H1 (cell line): ENCODE results near the gene PPEF2.

Source experiments
- CHD2 ChIP-seq: IDR thresholded peaks from 2 replicates; pipeline ENCODE4 v1.6.1; 2012; ENCODE audit warnings: low read length, improper control_type of control experiment
- EP300 ChIP-seq, 2 experiments: IDR thresholded peaks; 1 replicate in 1 of 2; 2 replicates in 1 of 2; pipeline ENCODE4 v1.6.1; 2011 to 2012; ENCODE audit warnings: low read depth in 2 of 2, low read length in 2 of 2, mild to moderate bottlenecking in 2 of 2, borderline replicate concordance in 1 of 2, inconsistent platforms in 1 of 2, moderate library complexity in 1 of 2
- EZH2 ChIP-seq: fragments of 200-600 bp; sonication (generic); IDR thresholded peaks from 2 replicates; pipeline ENCODE4 v1.7.1; 2012; ENCODE audit warnings: low read depth, mild to moderate bottlenecking, moderate library complexity, low read length, inconsistent platforms; ENCODE audit not compliant: severe bottlenecking
- POLR2A ChIP-seq, 2 experiments: IDR thresholded peaks; 1 replicate in 1 of 2; 2 replicates in 1 of 2; pipeline ENCODE4 v1.6.1; 2011; ENCODE audit warnings: low read depth in 2 of 2, low read length in 2 of 2, mild to moderate bottlenecking in 2 of 2; ENCODE audit errors: control extremely low read depth in 1 of 2
- POLR2AphosphoS5 ChIP-seq: IDR thresholded peaks from 2 replicates; pipeline ENCODE4 v1.6.1; 2011; ENCODE audit warnings: low read depth, low read length
- RNF2 ChIP-seq: fragments of 200-900, 300-1000 bp; sonication (generic); IDR thresholded peaks from 2 replicates; pipeline ENCODE4 v1.7.1; 2016; ENCODE audit warnings: borderline replicate concordance, low read depth, mild to moderate bottlenecking, antibody characterized with exemption, low read length; ENCODE audit not compliant: poor library complexity, severe bottlenecking; ENCODE audit errors: missing control alignments
- SIRT6 ChIP-seq: IDR thresholded peaks from one replicate; pipeline ENCODE4 v1.7.1; 2012; ENCODE audit warnings: low read length, inconsistent platforms
- TBP ChIP-seq: IDR thresholded peaks from 2 replicates; pipeline ENCODE4 v1.6.1; 2011; ENCODE audit warnings: low read depth, low read length, improper control_type of control experiment
- TCF12 ChIP-seq: IDR thresholded peaks from 2 replicates; pipeline ENCODE4 v1.6.1; 2011; ENCODE audit warnings: low read depth, mild to moderate bottlenecking, low read length
- USF2 ChIP-seq: IDR thresholded peaks from 2 replicates; pipeline ENCODE4 v1.6.1; 2011; ENCODE audit warnings: low read length, improper control_type of control experiment
- TF ChIP-seq, protein P1 (sequence below), 3 experiments: IDR thresholded peaks; 1 replicate in 2 of 3; 2 replicates in 1 of 3; pipeline versions ENCODE4 v1.5.1 to v1.6.1; 2011; ENCODE audit warnings: low read length in 3 of 3, mild to moderate bottlenecking in 3 of 3, inconsistent platforms in 2 of 3, low read depth in 1 of 3, moderate library complexity in 1 of 3; ENCODE audit not compliant: insufficient read depth in 1 of 3; ENCODE audit errors: control extremely low read depth in 1 of 3

DNA sequence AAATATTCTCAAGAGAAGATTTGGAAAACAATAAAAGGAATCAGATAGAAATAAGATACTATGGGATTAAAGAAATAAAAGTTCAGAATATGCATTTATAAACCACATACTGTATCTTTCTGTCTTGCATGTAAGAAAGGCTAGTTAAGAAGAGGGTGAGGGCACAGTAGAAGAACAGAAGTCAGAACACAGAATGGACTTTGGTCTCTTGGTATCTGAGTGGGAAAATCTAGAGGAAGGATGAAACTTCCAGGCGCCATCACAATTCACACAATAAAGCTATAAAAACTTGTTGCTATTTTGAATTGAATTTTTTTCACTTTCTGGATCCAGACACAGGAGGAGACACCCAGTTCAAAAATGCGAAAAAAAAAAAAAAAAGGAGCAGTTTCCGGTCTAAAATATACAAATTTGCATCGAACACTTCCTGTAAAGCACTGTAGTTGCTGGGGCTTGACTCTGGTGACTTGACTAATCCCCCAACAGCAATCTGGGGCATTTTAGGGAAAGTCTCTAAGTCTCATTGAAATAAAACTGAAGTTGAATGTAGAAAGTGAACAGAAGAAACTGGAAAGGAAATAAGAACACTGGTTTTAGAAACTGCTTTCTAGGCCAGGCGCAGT lies 46.7 kb upstream of the PPEF2 start:
- TF ChIP-seq, protein P1, sequence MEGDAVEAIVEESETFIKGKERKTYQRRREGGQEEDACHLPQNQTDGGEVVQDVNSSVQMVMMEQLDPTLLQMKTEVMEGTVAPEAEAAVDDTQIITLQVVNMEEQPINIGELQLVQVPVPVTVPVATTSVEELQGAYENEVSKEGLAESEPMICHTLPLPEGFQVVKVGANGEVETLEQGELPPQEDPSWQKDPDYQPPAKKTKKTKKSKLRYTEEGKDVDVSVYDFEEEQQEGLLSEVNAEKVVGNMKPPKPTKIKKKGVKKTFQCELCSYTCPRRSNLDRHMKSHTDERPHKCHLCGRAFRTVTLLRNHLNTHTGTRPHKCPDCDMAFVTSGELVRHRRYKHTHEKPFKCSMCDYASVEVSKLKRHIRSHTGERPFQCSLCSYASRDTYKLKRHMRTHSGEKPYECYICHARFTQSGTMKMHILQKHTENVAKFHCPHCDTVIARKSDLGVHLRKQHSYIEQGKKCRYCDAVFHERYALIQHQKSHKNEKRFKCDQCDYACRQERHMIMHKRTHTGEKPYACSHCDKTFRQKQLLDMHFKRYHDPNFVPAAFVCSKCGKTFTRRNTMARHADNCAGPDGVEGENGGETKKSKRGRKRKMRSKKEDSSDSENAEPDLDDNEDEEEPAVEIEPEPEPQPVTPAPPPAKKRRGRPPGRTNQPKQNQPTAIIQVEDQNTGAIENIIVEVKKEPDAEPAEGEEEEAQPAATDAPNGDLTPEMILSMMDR (IDR thresholded peaks at IDR 0.05; ENCODE audit: control extremely low read depth in 1 of 3, insufficient read depth in 1 of 3, low read depth in 1 of 3, low read length in 3 of 3) = no peak
- TF ChIP-seq POLR2AphosphoS5 (no peak), EP300 (IDR thresholded peaks at IDR 0.05; ENCODE audit: borderline replicate concordance in 1 of 2, low read depth in 2 of 2, low read length in 2 of 2) (no peak), EZH2 (no peak), TBP (no peak), USF2 (no peak), SIRT6 (no peak), RNF2 (no peak), POLR2A (IDR thresholded peaks at IDR 0.05; ENCODE audit: control extremely low read depth in 1 of 2, low read depth in 2 of 2, low read length in 2 of 2) (no peak), CHD2 (no peak), TCF12 (no peak)
